Loucy (cell line): ENCODE measurements around the gene PPARA.

ENCODE experiments used
- EZH2phosphoT487 ChIP-seq: fragments of 200-600 bp; IDR thresholded peaks from 2 replicates; pipeline ENCODE4 v1.6.1; 2018; ENCODE audit warnings: antibody characterized with exemption, mild to moderate bottlenecking, moderate library complexity, borderline replicate concordance
- TF ChIP-seq, protein P1 (sequence below): fragments of 200-600 bp; sonication (generic); conservative IDR thresholded peaks from 2 replicates; pipeline ENCODE4 v1.5.1; 2014; ENCODE audit warnings: mild to moderate bottlenecking, antibody characterized with exemption, low read length

DNA sequence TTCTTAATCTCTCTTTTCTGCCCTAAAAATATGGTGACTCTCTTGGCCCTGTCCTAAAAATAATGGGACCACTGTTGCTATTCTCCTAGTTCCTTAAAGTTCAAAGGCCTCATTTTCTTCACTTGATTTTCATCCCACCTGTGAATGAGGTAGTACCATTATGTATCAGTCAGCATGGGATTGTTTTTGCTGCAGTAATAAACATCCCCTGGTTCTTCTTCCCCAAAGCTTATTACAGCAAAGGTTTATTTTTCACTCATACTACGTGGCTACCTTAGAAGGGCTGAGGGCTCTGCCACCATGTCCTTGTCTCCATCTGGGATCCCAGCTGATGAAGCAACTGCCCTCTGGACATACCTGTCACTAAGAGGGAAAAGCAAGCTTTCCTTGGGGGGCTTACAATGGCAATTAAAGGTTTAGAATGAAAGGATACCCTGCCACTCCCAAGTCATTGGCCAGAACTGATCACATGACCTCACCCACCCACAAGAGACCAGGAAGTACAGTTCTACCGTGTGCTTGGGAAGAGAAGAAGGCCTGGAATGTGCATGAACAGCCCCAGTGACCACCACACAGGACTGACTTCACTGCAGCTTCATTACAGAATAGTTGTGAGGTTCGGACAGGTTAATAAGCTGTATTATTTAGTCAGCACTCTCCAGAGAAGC, 125.3 kb downstream of the PPARA start:
- no peak for TF ChIP-seq EZH2phosphoT487
- TF ChIP-seq, protein P1, sequence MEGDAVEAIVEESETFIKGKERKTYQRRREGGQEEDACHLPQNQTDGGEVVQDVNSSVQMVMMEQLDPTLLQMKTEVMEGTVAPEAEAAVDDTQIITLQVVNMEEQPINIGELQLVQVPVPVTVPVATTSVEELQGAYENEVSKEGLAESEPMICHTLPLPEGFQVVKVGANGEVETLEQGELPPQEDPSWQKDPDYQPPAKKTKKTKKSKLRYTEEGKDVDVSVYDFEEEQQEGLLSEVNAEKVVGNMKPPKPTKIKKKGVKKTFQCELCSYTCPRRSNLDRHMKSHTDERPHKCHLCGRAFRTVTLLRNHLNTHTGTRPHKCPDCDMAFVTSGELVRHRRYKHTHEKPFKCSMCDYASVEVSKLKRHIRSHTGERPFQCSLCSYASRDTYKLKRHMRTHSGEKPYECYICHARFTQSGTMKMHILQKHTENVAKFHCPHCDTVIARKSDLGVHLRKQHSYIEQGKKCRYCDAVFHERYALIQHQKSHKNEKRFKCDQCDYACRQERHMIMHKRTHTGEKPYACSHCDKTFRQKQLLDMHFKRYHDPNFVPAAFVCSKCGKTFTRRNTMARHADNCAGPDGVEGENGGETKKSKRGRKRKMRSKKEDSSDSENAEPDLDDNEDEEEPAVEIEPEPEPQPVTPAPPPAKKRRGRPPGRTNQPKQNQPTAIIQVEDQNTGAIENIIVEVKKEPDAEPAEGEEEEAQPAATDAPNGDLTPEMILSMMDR = no peak
